SJCRH30 (cell line): ENCODE measurements around the gene EMID1. TPM values are rescaled to one million over a fixed set of nuclear protein-coding genes. Genes with fewer than 3 reads are reported as not detected.

ENCODE experiments used
- DNase-seq, 2 experiments: peaks; one replicate each; pipeline ENCODE4 v3.0.0-alpha.2; 2015 to 2020
- H3K27ac ChIP-seq: fragments of 250-450 bp; sonication (Bioruptor Pico); 2 replicates; pipeline ENCODE4 v1.5.1; 2020; ENCODE audit warnings: mild to moderate bottlenecking, moderate library complexity
- H3K27me3 ChIP-seq: fragments of 250-450 bp; sonication (Bioruptor Pico); 2 replicates; pipeline ENCODE4 v1.5.1; 2020; ENCODE audit warnings: mild to moderate bottlenecking, moderate library complexity
- H3K36me3 ChIP-seq: fragments of 250-450 bp; sonication (Bioruptor Pico); 2 replicates; pipeline ENCODE4 v1.5.1; 2020; ENCODE audit warnings: mild to moderate bottlenecking, moderate library complexity
- H3K4me1 ChIP-seq: fragments of 250-450 bp; sonication (Bioruptor Pico); 2 replicates; pipeline ENCODE4 v1.5.1; 2020; ENCODE audit warnings: mild to moderate bottlenecking, moderate library complexity
- H3K4me3 ChIP-seq: fragments of 250-450 bp; sonication (Bioruptor Pico); 2 replicates; pipeline ENCODE4 v1.5.1; 2020; ENCODE audit warnings: mild to moderate bottlenecking, moderate library complexity
- H3K9me3 ChIP-seq: fragments of 250-450 bp; sonication (Bioruptor Pico); replicated peaks from 2 replicates; pipeline ENCODE4 v1.5.1; 2020; ENCODE audit warnings: mild to moderate bottlenecking, moderate library complexity
- total RNA-seq: library from RNA; depleted of rRNA; stranded (reverse); fragments of >200 nt; shearing (Covaris generic); gene quantifications from 2 replicates; pipeline ENCODE4 v1.2.3, GENCODE V29; 2014; rRNA removed

The EMID1 gene
- total RNA-seq, 1 experiment from 2014 or later, result 2.2 TPM

DNA sequence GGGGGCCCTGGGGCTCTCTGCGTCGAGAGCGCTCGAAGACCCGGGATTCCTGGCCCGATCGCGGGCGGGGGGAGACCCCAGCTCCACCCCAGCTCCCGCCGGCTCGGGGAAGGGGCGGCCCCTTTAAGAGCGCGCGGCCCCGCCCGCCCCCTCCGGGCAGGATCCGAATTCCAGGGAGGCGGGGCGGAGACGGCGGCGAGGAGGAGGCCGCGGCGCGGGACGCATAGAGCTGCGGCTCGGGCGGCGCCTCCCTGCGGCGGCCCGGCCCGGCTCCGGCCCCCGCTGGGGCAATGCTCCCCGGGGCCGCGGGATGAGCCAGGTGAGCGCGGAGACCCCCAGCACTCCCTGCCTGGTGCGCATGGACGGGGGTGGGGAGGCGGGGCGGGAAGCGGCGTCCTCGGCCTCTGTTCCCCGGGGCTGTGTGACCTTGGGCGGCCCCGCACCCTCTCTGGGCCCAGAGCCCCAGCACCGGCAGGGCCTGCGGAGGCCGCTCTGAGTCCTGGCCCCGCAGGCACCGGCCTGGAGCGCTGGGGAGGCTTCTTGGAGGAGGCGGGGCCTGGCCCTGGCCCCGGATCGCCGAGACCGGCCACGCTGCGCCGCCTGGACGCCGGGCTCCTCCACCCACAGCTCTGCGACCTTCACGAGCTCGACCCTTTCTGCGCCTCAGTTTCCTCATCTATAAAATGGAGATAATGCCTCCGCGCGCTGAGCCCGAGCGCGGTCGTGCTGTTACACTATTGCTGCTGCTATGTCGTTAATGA, 101.3 kb downstream of the EMID1 start:
- Histone ChIP-seq H3K9me3 (no peaks in the 10 kb centered on the region), H3K27me3 (no peaks in the 10 kb centered on the region), H3K27ac (peak overlapping the region; percentile 65), H3K36me3 (no peaks in the 10 kb centered on the region), H3K4me3 (peak overlapping the region; percentile 63), H3K4me1 (peaks cover 12% of the 10 kb centered on the region)
- DNase-seq, result peak; percentile 80 to 83

DNA sequence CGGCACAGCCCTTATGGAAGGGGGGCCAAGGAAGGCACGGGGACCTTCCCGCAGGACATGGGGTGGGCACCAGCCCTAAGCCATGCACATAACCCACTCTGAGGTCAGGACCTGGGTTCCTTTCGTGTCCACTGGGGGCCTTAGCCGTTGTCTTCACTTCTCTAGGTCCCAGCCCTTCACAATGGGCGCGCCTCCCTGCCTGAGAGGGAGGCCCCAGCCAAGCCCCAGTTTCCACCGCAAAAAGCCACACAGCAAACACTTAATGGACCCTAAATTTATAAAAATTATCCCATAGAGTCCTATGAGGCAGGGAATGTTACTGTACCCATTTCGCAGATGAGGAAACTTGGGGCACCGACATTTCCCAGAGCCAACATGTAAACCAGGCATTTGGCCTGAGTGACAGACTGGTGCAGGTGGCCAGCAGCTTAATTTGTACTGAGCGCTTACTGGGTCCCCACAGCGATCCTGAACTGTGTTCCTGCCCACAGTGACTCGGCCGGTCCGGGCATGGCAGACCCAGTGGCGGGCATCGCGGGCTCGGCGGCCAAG, 102.0 kb downstream of the EMID1 start:
- H3K36me3 ChIP-seq, result no peaks in the 10 kb centered on the region
- no peak for DNase-seq
- H3K27ac ChIP-seq, result no peak overlapping the region
- H3K27me3 ChIP-seq, result no peaks in the 10 kb centered on the region
- H3K9me3 ChIP-seq, result no peaks in the 10 kb centered on the region
- H3K4me3 ChIP-seq, result peak overlapping the region; percentile 63
- H3K4me1 ChIP-seq, result peaks cover 15% of the 10 kb centered on the region

DNA sequence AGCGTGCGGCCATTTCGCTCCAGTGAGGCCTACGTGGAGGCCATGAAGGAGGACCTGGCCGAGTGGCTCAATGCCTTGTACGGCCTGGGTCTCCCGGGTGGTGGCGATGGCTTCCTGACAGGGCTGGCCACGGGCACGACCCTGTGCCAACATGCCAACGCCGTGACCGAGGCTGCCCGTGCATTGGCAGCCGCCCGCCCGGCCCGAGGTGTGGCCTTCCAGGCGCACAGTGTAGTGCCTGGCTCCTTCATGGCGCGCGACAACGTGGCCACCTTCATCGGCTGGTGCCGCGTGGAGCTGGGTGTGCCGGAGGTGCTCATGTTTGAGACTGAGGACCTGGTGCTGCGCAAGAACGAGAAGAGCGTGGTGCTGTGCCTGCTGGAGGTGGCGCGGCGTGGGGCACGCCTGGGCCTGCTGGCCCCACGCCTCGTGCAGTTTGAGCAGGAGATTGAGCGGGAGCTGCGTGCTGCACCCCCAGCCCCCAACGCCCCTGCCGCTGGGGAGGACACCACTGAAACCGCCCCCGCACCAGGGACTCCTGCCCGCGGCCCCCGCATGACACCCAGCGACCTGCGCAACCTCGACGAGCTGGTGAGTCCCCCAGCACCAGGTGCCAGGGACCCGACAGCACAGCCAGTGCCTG, 102.6 kb downstream of the EMID1 start:
- no peaks in the 10 kb centered on the region for H3K9me3 ChIP-seq
- H3K27me3 ChIP-seq, result no peaks in the 10 kb centered on the region
- H3K36me3 ChIP-seq, result no peaks in the 10 kb centered on the region
- H3K4me3 ChIP-seq, result no peak overlapping the region
- no peak for DNase-seq
- peaks cover 15% of the 10 kb centered on the region for H3K4me1 ChIP-seq
- no peak overlapping the region for H3K27ac ChIP-seq

DNA sequence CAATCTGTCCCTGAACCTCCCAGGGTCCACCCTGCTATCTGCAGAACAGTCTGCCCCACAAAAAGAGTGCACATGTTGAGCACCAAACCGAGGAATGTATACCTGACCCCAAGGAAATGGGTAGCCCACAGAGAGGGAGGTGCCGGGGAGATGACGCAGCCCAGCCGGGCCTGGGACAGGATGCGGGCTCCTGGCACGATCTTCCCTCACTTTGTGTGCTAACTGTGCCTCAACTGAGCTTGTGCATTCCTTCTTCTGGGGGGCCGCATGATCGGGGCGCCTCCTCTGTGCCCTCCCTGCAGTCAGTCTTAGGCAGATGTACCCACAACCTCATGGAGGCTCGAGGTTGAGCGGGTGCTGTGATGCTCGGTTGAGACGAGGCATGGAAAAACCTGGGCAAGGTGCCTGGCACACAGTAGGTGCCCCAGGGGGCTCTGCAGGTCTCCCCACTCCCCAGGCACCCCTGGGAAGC, 103.1 kb downstream of the EMID1 start:
- peaks cover 19% of the 10 kb centered on the region for H3K4me1 ChIP-seq
- no peaks in the 10 kb centered on the region for H3K27me3 ChIP-seq
- no peaks in the 10 kb centered on the region for H3K9me3 ChIP-seq
- H3K4me3 ChIP-seq, result no peak overlapping the region
- no peak overlapping the region for H3K27ac ChIP-seq
- no peak for DNase-seq
- no peaks in the 10 kb centered on the region for H3K36me3 ChIP-seq

Other genes starting within 250 kb of the EMID1 start
- gene C22orf31, start 144.1 kb upstream of the EMID1 start, total RNA-seq, result not detected in 2 replicates
- gene KREMEN1, start 132.9 kb upstream of the EMID1 start, total RNA-seq, result 37.5 and 45.7 TPM in 2 replicates
- 20.3 and 21.8 TPM in 2 replicates for gene RHBDD3, start 62.1 kb downstream of the EMID1 start, total RNA-seq
- gene EWSR1, start 62.4 kb downstream of the EMID1 start, total RNA-seq, result 275 and 298 TPM in 2 replicates
- gene GAS2L1, start 100.8 kb downstream of the EMID1 start, total RNA-seq, result 5.0 and 6.4 TPM in 2 replicates
- gene RASL10A, start 109.8 kb downstream of the EMID1 start, total RNA-seq, result 4.1 and 4.3 TPM in 2 replicates
- gene AP1B1, start 182.7 kb downstream of the EMID1 start, total RNA-seq, result 40.5 and 41.3 TPM in 2 replicates
- not detected in 2 replicates for gene RFPL1, start 232.7 kb downstream of the EMID1 start, total RNA-seq